ENCODE data around the gene EDN2.
A peak's percentile ranks its signal among the peaks of the same experiment; 100 is the strongest.

EDN2 gene

GRCh38 chr1:41484402-41485241 is at the start of gene EDN2:
EDN2 (minus strand) TSS chr1:41484683; CDS start chr1:41484601, 82 bp downstream.
- peak; percentile 95 for DNase-seq

- no peak for DNase-seq
These were observed 49.2 kb upstream of the EDN2 start for GRCh38 chr1:41533731-41534080.

GRCh38 chr1:41533016-41533730 is 48.7 kb upstream of the EDN2 start:
- no peak for DNase-seq

GRCh38 chr1:41532206-41532975 is 47.9 kb upstream of the EDN2 start:
- no peak for DNase-seq

- DNase-seq = no peak
These were observed 45.9 kb upstream of the EDN2 start for GRCh38 chr1:41530411-41530810.

- DNase-seq = no peak
These were observed 45.3 kb upstream of the EDN2 start for GRCh38 chr1:41529621-41530395.

GRCh38 chr1:41528726-41529605 is 44.5 kb upstream of the EDN2 start:
- no peak for DNase-seq

GRCh38 chr1:41528106-41528505 is 43.6 kb upstream of the EDN2 start:
- DNase-seq = no peak

- no peak for DNase-seq
These were observed 42.6 kb upstream of the EDN2 start for GRCh38 chr1:41526956-41527561.

GRCh38 chr1:41525891-41526587 is 41.6 kb upstream of the EDN2 start:
- DNase-seq = no peak

- DNase-seq = no peak
These were observed 40.5 kb upstream of the EDN2 start for GRCh38 chr1:41524676-41525675.

GRCh38 chr1:41523949-41524675 is 39.6 kb upstream of the EDN2 start:
- no peak for DNase-seq

- DNase-seq = no peak
These were observed 38.6 kb upstream of the EDN2 start for GRCh38 chr1:41523071-41523470.

- DNase-seq = no peak
These were observed 37.3 kb upstream of the EDN2 start for GRCh38 chr1:41521766-41522165.

- DNase-seq = no peak
These were observed 36.7 kb upstream of the EDN2 start for GRCh38 chr1:41520951-41521752.

- DNase-seq = no peak
These were observed 35.2 kb upstream of the EDN2 start for GRCh38 chr1:41519667-41520066.

- no peak for DNase-seq
These were observed 34.0 kb upstream of the EDN2 start for GRCh38 chr1:41518471-41518870.

GRCh38 chr1:41517062-41517438 is 32.6 kb upstream of the EDN2 start:
- DNase-seq = no peak

Data from DMS153 (cell line).